GM10266 (cell line): ENCODE results near the gene VAC14.

Experiments used
- DNase-seq: peaks from one replicate; pipeline ENCODE4 v3.0.0; 2012; ENCODE audit errors: extremely low spot score
- TF ChIP-seq, protein P1 (sequence below): IDR thresholded peaks from 2 replicates; pipeline ENCODE4 v1.5.1; 2012; ENCODE audit warnings: mild to moderate bottlenecking, low read depth; ENCODE audit not compliant: control insufficient read depth, insufficient read depth; ENCODE audit errors: missing control alignments

Gene VAC14

DNA sequence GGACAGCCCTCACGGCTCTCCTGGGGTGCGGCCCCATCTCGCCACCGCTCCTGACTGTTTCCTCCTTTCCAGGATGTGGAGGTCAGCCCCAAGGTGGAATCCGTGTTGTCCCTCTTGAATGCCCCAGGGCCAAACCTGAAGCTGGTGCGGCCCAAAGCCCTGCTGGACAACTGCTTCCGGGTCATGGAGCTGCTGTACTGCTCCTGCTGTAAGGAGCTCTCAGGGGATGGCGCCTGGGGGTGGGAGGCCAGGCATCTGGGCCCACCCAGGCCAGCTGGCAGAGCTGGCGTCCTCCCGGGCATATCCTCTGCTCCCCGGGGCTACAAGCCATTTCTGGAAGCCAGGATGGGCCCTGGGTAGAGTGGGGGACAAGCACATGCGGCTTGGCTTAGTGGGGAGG, 141.4 kb downstream of the VAC14 start:
- TF ChIP-seq, protein P1, sequence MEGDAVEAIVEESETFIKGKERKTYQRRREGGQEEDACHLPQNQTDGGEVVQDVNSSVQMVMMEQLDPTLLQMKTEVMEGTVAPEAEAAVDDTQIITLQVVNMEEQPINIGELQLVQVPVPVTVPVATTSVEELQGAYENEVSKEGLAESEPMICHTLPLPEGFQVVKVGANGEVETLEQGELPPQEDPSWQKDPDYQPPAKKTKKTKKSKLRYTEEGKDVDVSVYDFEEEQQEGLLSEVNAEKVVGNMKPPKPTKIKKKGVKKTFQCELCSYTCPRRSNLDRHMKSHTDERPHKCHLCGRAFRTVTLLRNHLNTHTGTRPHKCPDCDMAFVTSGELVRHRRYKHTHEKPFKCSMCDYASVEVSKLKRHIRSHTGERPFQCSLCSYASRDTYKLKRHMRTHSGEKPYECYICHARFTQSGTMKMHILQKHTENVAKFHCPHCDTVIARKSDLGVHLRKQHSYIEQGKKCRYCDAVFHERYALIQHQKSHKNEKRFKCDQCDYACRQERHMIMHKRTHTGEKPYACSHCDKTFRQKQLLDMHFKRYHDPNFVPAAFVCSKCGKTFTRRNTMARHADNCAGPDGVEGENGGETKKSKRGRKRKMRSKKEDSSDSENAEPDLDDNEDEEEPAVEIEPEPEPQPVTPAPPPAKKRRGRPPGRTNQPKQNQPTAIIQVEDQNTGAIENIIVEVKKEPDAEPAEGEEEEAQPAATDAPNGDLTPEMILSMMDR, result no peak
- DNase-seq, result no peak

DNA sequence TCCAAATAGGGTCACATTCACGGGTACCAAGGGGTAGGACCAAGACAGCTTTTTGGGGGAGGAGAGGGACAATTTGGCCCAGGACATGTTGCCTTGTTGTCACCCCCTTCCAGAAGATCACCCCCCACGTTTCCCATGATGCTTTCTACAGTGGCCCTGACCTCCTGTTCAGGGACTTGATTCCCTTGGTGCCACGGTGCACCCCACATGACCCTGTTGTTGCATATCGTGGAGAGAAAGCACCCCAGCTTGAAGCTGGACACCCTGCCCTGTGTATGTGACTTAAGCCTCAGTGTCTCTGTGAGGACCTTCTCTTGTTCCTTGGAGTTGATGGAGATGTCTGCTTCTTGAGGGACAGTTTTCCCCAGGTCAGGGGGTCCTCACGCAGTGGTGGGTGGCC, 142.0 kb downstream of the VAC14 start:
- TF ChIP-seq, protein P1, result no peak
- DNase-seq, result no peak

DNA sequence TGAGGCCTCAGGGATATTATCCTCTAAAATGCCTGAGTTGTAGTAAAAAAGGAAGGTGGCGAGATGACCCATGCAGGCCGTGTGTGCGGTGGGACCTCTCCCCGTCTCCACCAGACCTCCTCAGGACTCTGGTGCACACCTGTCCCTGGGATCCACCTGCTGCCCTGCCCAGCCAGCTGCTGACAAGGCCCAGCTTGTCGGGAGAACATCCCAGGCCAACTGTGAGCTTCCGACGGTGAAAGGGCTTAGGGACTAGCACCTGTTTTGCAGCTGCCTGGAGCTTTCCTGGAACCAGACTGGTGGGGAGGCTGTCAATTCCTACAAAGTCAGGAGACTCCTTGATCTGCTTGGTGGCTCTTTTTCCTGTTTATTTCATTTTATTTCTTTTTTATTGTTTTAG, 143.0 kb downstream of the VAC14 start:
- TF ChIP-seq, protein P1, result no peak
- DNase-seq, result no peak

DNA sequence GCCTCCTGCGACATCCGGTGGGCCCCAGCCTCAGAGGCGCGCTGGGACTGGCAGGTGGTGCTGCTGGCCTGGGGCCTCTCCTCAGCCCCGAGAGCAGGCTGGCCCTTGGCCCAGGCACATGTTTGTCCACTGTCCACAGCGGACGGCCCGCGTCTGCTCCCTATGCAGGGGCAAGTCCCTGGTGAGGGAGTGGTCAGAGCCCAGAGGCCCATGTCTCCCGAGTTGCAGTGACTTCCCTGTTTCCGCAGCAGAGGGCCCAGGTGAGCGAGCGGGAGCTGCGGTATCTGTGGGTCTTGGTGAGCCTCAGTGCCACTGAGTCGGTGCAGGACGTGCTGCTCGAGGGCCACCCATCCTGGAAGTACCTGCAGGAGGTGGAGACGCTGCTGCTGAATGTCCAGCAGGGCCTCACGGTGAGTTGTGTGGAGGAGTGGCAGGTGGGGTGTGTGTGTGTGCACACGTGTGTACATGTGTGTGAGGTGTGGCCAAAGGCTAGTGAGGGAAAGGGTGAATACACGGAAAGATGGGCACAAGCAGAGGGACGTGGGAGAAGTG, 144.2 kb downstream of the VAC14 start:
- DNase-seq, result no peak

DNA sequence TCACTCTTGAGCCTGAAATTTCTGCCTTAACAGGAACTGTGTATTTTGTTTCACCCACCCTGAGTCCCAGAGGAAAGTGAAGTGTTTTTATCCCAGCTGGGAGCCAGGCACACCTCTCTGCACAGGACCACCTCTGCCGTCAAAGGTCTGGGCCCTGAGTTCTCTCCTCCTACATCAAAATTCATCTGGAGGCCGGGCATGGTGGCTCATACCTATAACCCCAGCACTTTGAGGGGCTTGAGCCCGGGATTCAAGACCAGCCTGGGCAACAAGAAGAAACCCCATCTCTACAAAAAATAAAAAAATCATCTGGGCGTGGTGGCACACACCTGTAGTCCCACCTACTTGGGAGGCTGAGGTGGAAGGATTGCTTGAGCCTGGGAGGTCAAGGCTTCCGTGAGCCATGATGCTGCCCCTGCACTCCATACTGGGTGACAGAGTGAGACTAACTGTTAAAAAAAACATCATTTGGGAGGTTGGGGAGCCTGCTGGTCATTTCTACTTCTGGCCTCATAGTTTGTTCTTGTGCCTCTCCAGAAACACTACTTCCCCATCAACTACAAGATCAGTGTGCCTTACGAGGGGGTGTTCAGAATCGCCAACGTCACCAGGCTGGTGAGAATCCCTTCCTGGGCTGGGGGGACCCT, 144.8 kb downstream of the VAC14 start:
- no peak for DNase-seq
- TF ChIP-seq, protein P1, result no peak

More for the DNA sequence above, 144.2 kb downstream of the VAC14 start:
- TF ChIP-seq, protein P1, result no peak

DNA sequence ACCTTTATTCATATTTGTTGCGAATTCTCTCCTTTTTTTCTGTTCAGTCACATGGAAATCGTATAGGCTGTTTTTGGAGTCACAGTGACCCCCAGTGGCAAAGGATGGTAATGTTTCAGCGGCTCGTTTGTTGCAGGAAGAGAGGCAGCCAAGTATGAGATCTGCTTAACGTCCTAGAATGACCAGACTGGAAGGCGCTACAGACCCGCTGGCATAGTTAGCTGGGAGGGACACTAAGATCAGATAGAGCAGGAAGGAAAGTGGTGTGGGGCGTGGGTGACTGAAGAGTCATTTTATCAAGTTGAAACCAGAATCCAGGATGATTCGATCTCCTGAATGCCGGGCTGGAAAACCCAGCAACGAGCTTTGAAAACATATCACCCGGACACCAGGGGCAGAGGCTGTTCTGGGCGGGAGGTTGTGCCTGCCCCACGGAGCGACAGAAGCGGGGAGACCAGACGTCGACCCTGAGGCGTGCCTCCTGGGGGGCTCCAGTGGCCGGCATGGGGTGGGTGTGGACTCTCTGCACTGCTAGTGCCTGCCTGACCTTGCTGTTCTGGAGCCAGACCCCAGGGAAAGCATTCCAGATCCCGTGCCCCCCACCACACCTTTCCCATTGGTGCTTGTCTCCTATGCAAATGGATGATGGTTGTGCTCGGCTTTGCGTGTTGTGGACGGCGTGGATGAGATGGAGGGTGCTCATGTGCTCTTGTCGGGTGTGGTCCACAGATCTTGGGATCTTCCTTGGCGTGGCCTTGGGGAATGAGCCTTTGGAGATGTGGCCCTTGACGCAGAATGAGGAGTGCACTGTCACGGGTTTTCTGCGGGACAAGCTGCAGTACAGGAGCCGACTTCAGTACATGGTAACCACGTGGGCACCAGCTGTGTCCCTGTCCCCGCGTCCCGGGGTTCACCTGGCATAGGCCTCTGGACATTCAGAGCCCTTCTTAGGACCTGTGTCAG, 146.9 kb downstream of the VAC14 start:
- TF ChIP-seq, protein P1, result peak; percentile 91
- DNase-seq, result peak; percentile 82
